T-cell (primary cell): Measurements from ENCODE around the gene DLEC1. TPM values are rescaled to one million over a fixed set of nuclear protein-coding genes. Genes with fewer than 3 reads are reported as not detected.

Experiments used
- ATAC-seq, 4 experiments: fragments of 200-7000 bp in 3 of 4; fragments of 150-1000 bp in 1 of 4; cut with Tn5 transposase; replicated peaks in 1 of 4; 1 replicate in 3 of 4; 2 replicates in 1 of 4; pipeline ENCODE4 v1.10.0; 2021; ENCODE audit warnings: moderate library complexity in 3 of 4, mild to moderate bottlenecking in 2 of 4, moderate number of reproducible peaks in 1 of 4
- CTCF ChIA-PET, 2 donors: fragments of 300-600 bp; sonication (Branson Sonifier 250); formaldehyde crosslinking; loops; one replicate each; lab custom pipeline; 2022; ENCODE audit warnings: antibody characterized with exemption in 2 of 2; lab: Charles Lee
- POLR2A ChIA-PET, 2 donors: fragments of 300-600 bp; sonication (Branson Sonifier 250); formaldehyde crosslinking; loops; one replicate each; lab custom pipeline; 2022; ENCODE audit warnings: antibody characterized with exemption in 2 of 2; lab: Charles Lee
- DNase-seq, 35 experiments: peaks; one replicate each; pipeline versions ENCODE4 v3.0.0 to v3.0.0-alpha.2; 2013 to 2023
- H3K27ac ChIP-seq: one replicate; pipeline ENCODE4 v1.5.1; 2013; ENCODE audit warnings: low read length
- H3K27me3 ChIP-seq, 2 experiments: replicated peaks in 1 of 2; 1 replicate in 1 of 2; 2 replicates in 1 of 2; pipeline versions ENCODE4 v1.6.1 to v1.7.0; 2013; ENCODE audit warnings: low read length in 1 of 2, mixed read lengths in 1 of 2; ENCODE audit not compliant: control insufficient read depth in 2 of 2, insufficient read depth in 2 of 2; ENCODE audit errors: extremely low read depth in 1 of 2
- H3K36me3 ChIP-seq, 2 donors: 1 replicate in 1 of 2; 2 replicates in 1 of 2; pipeline versions ENCODE4 v1.6.1 to v1.7.0; 2013; ENCODE audit warnings: low read length in 1 of 2; ENCODE audit not compliant: control insufficient read depth in 2 of 2, insufficient read depth in 1 of 2; ENCODE audit errors: extremely low read depth in 1 of 2
- H3K4me1 ChIP-seq, 2 experiments: 1 replicate in 1 of 2; 2 replicates in 1 of 2; pipeline versions ENCODE4 v1.6.1 to v1.7.0; 2013; ENCODE audit warnings: low read length in 2 of 2, mixed read lengths in 1 of 2; ENCODE audit not compliant: insufficient read depth in 2 of 2, control insufficient read depth in 1 of 2; ENCODE audit errors: extremely low read depth in 1 of 2
- H3K4me3 ChIP-seq, 2 donors: 1 replicate in 1 of 2; 2 replicates in 1 of 2; pipeline versions ENCODE4 v1.5.1 to v1.7.0; 2013; ENCODE audit warnings: mild to moderate bottlenecking in 2 of 2, low read length in 1 of 2, moderate library complexity in 1 of 2; ENCODE audit not compliant: control insufficient read depth in 1 of 2; ENCODE audit errors: extremely low read depth in 1 of 2
- H3K9me3 ChIP-seq: 2 replicates; pipeline ENCODE4 v1.7.0; 2013
- H3K27ac Mint-ChIP-seq, 2 donors: one replicate each; pipeline ENCODE4 v1.8.0; 2020 to 2021; ENCODE audit warnings: mild to moderate bottlenecking in 2 of 2, mixed read lengths in 2 of 2
- H3K27me3 Mint-ChIP-seq, 2 donors: one replicate each; pipeline ENCODE4 v1.8.0; 2021 to 2022; ENCODE audit warnings: mixed read lengths in 2 of 2
- H3K36me3 Mint-ChIP-seq: one replicate; pipeline ENCODE4 v1.8.0; 2021; ENCODE audit warnings: mixed read lengths
- H3K4me1 Mint-ChIP-seq, 3 donors: one replicate each; pipeline ENCODE4 v1.8.0; 2020 to 2022; ENCODE audit warnings: mixed read lengths in 3 of 3, mild to moderate bottlenecking in 1 of 3
- H3K4me3 Mint-ChIP-seq, 3 donors: one replicate each; pipeline ENCODE4 v1.8.0; 2020 to 2022; ENCODE audit warnings: mild to moderate bottlenecking in 3 of 3, mixed read lengths in 3 of 3, moderate library complexity in 3 of 3
- H3K9me3 Mint-ChIP-seq, 3 donors: one replicate each; pipeline ENCODE4 v1.8.0; 2020 to 2022; ENCODE audit warnings: mixed read lengths in 3 of 3
- WGBS: methylation state at CpG from one replicate; pipeline ENCODE4 v1.1.5; 2013; ENCODE audit warnings: missing lambda C conversion rate; ENCODE audit not compliant: insufficient coverage; 5-methylcytosine and 5-hydroxymethylcytosine counted together
- total RNA-seq, 35 experiments: library from RNA in 6 of 35; stranded (reverse) in 6 of 35; fragments of 120-200 nt in 1 of 35; gene quantifications; one replicate each; pipeline versions ENCODE4 v1.2.1 to v1.2.4 and lab custom pipeline; 2013 to 2026

DLEC1 gene
- total RNA-seq, 5 donors from 2014 or later (not counting 1 experiment from before 2014, with no cell fraction given), result 4.7 to 21.7 (median 17.8) TPM

GRCh38 chr3:38163841-38164642 lies 125.0 kb downstream of the DLEC1 start:
- H3K9me3 ChIP-seq, result no peaks in the 10 kb centered on the region
- H3K4me3 ChIP-seq, result peak overlapping the region; percentile 89 to 90
- H3K27me3 ChIP-seq, result no peaks in the 10 kb centered on the region
- no peaks in the 10 kb centered on the region for H3K36me3 ChIP-seq
- peak overlapping the region; percentile 100 for H3K27ac Mint-ChIP-seq
- ATAC-seq (no peak), DNase-seq (no peak)
- peaks cover 35 to 47% (median 43%) of the 10 kb centered on the region in 3 donors for H3K4me1 Mint-ChIP-seq
- H3K4me1 ChIP-seq, result peaks cover 15 to 24% of the 10 kb centered on the region in 2 experiments
- H3K27me3 Mint-ChIP-seq, result no peaks in the 10 kb centered on the region
- peak overlapping the region; percentile 100 for H3K27ac ChIP-seq
- H3K36me3 Mint-ChIP-seq, result peaks cover 3% of the 10 kb centered on the region
- H3K9me3 Mint-ChIP-seq, result no peaks in the 10 kb centered on the region
- WGBS, result 75% methylated on average over 22 of the region's 24 CpGs
- H3K4me3 Mint-ChIP-seq, result peak overlapping the region; percentile 85 to 93 (median 92)
- POLR2A ChIA-PET, result interaction anchor here (0.6 to 3.2 kb wide), 17 partner anchors 9 to 1171 kb away, joined by 3 to 22 read pairs (median 3); partner anchors contain the start of genes ACAA1 (in 2 of the 2), MYD88 (in 2 of the 2), DLEC1 (in 1 of the 2) and EPM2AIP1 (in 1 of the 2)
- CTCF ChIA-PET, result interaction anchor here (0.5 to 3.2 kb wide), 10 partner anchors 11 to 183 kb away, joined by 3 to 24 read pairs (median 4); partner anchors contain the start of genes ACAA1 (in 1 of the 2), DLEC1 (in 1 of the 2), MYD88 (in 1 of the 2) and XYLB (in 1 of the 2)

DNA sequence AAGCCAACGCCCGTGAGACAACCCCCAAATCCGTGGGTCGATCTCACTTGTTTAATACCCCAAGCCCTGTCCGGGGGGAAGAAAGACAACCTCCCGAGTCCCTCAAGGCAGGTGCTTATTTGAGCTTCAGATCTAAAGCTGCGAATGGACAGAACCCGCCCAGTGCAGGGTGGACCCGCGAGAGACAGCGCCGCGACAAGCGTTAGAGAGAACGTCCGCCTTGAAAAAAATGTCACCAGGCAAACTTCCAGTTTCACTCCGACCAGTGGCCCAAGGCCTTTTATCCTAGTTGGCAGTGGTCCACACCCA lies 125.6 kb downstream of the DLEC1 start:
- H3K27ac ChIP-seq, result peak overlapping the region; percentile 100
- peaks cover 40 to 52% (median 49%) of the 10 kb centered on the region in 3 donors for H3K4me1 Mint-ChIP-seq

DNA sequence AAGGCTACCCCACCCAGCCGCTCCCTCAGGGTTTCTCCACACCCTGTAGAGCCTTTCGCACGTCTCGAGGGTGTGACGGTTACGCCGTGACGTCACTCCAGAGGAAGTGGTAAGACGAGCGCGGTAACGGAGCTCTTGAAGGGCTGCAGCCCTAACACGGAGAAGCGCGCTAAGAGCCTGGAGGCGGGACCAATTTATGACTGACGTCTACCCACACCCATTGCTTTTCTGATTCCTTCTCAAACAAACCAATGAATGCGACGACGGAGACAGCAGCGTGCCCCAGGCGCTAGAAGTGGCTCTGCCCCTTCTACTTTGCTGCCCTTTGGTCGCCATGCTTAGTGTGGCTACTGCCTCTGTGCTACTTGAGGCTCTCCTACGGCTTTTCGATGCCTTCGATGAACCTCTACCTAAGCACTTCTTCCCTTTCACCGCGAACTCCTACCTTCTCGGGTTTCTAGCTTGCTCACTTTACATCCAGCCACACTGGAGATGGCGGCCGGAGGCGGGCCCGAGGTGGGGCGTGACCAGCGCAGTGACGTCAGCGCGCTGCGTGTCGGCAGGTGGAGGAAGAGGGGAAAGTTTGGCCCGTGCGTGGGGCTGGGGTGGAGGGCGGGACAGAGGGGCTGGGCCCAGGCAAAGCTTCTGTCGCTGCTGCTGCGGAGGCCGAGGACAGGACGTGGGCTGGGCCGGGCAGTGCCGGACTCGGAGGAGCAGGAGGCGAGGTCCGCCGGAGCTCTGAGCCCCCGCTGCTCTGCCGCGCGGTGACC lies 126.1 kb downstream of the DLEC1 start, which contains the start of gene OXSR1:
TSS of gene OXSR1 (plus strand) at position 586 of the 770 bp plus-strand sequence. CDS start 340 bp downstream, outside the sequence.
- ATAC-seq (peak; percentile 89 to 94 (median 91)), DNase-seq (peak; percentile 94 to 100 (median 97))
- H3K27me3 Mint-ChIP-seq, result no peaks in the 10 kb centered on the region
- CTCF ChIA-PET, result interaction anchor here (0.6 to 3.2 kb wide), 8 partner anchors 25 to 182 kb away, joined by 3 to 24 read pairs (median 4); partner anchors contain the start of genes ACAA1 (in 1 of the 2), DLEC1 (in 1 of the 2) and XYLB (in 1 of the 2)
- Histone ChIP-seq H3K4me1 (peaks cover 15 to 24% of the 10 kb centered on the region in 2 experiments), H3K27ac (peak within 1 kb of the TSS; percentile 100), H3K9me3 (no peaks in the 10 kb centered on the region), H3K27me3 (no peaks in the 10 kb centered on the region), H3K36me3 (no peaks in the 10 kb centered on the region), H3K4me3 (peak within 1 kb of the TSS; percentile 89 to 90)
- POLR2A ChIA-PET, result interaction anchor here (0.6 to 3.2 kb wide), 15 partner anchors 8 to 1172 kb away, joined by 3 to 22 read pairs (median 3); partner anchors contain the start of genes ACAA1 (in 2 of the 2), MYD88 (in 2 of the 2), DLEC1 (in 1 of the 2) and EPM2AIP1 (in 1 of the 2)
- peaks cover 42 to 55% (median 51%) of the 10 kb centered on the region in 3 donors for H3K4me1 Mint-ChIP-seq
- under 1% methylated on average over 49 of the region's 57 CpGs for WGBS
- peaks cover 3% of the 10 kb centered on the region for H3K36me3 Mint-ChIP-seq
- H3K4me3 Mint-ChIP-seq, result peak within 1 kb of the TSS; percentile 85 to 93 (median 92)
- H3K9me3 Mint-ChIP-seq, result no peaks in the 10 kb centered on the region
- H3K27ac Mint-ChIP-seq, result peak within 1 kb of the TSS; percentile 100

More for the DNA sequence above, 125.6 kb downstream of the DLEC1 start:
- no peaks in the 10 kb centered on the region for H3K36me3 ChIP-seq
- H3K4me3 Mint-ChIP-seq, result peak overlapping the region; percentile 85 to 93 (median 92)
- H3K27ac Mint-ChIP-seq, result peak overlapping the region; percentile 100
- H3K27me3 ChIP-seq, result no peaks in the 10 kb centered on the region
- DNase-seq (no peak), ATAC-seq (peak; percentile 6 to 25 (median 12))
- H3K9me3 ChIP-seq, result no peaks in the 10 kb centered on the region
- peak overlapping the region; percentile 89 to 90 for H3K4me3 ChIP-seq
- no peaks in the 10 kb centered on the region for H3K27me3 Mint-ChIP-seq
- H3K36me3 Mint-ChIP-seq, result peaks cover 3% of the 10 kb centered on the region
- H3K4me1 ChIP-seq, result peaks cover 15 to 24% of the 10 kb centered on the region in 2 experiments
- no peaks in the 10 kb centered on the region for H3K9me3 Mint-ChIP-seq
- ChIA-PET CTCF (interaction anchor here (0.5 to 3.2 kb wide), 8 partner anchors 25 to 182 kb away, joined by 3 to 24 read pairs (median 4); partner anchors contain the start of genes ACAA1 (in 1 of the 2), DLEC1 (in 1 of the 2), MYD88 (in 1 of the 2) and XYLB (in 1 of the 2)), POLR2A (interaction anchor here (0.6 to 3.2 kb wide), 17 partner anchors 9 to 1171 kb away, joined by 3 to 22 read pairs (median 3); partner anchors contain the start of genes ACAA1 (in 2 of the 2), MYD88 (in 2 of the 2), DLEC1 (in 1 of the 2) and EPM2AIP1 (in 1 of the 2))
- 0% methylated on average over 13 of the region's 17 CpGs for WGBS

DNA sequence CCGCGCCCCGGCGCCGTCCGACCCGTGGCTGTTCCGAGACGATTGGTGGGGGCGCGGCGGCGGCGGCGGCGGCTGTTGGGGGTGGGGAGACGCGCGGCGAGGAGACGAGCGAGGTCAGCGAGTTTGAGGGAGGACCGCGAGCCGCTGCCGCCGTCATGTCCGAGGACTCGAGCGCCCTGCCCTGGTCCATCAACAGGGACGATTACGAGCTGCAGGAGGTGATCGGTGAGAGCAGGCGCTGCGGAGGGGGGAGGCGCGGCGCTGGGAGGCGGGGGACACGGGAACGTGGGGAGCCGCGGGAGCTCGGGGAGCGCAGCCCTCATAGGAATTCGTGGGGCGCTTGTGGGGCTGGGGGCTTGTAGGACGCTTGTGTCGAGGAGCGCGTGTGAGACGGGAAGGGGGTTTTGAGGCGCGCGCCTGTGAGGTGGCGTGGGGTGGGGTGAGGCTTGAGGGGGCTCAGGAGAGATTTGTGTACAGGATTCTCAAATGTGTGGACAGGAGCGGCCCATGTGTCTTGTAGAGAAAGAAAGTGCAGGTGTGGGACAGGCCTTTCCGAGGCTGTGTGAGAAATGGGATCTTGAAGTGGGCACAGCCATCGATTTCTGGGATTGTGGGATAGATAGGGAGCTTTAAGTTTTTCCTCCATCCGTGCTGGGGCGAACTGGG lies 126.8 kb downstream of the DLEC1 start:
- ATAC-seq (peak in 2 of 4 experiments; percentile 3 to 12), DNase-seq (peak in 7 of 35 experiments; percentile 12 to 29 (median 23))
- no peaks in the 10 kb centered on the region for H3K9me3 Mint-ChIP-seq
- CTCF ChIA-PET, result interaction anchor here (0.6 to 3.2 kb wide), 4 partner anchors 29 to 331 kb away, joined by 3 to 24 read pairs (median 4); partner anchors contain the start of gene ACAA1 (in 1 of the 2)
- no peaks in the 10 kb centered on the region for H3K36me3 ChIP-seq
- peak overlapping the region; percentile 89 to 100 for H3K27ac Mint-ChIP-seq
- peak overlapping the region; percentile 100 for H3K27ac ChIP-seq
- H3K4me1 ChIP-seq, result peaks cover 15 to 24% of the 10 kb centered on the region in 2 experiments
- POLR2A ChIA-PET, result interaction anchor here (0.6 to 3.2 kb wide), 8 partner anchors 10 to 46 kb away, joined by 3 to 22 read pairs (median 6); partner anchors contain the start of genes ACAA1 (in 2 of the 2) and MYD88 (in 2 of the 2)
- H3K4me3 Mint-ChIP-seq, result peak overlapping the region; percentile 85 to 93 (median 92)
- under 1% methylated on average over 52 of the region's 62 CpGs for WGBS
- peaks cover 3% of the 10 kb centered on the region for H3K36me3 Mint-ChIP-seq
- H3K27me3 Mint-ChIP-seq, result no peaks in the 10 kb centered on the region
- peaks cover 49 to 62% (median 58%) of the 10 kb centered on the region in 3 donors for H3K4me1 Mint-ChIP-seq
- H3K9me3 ChIP-seq, result no peaks in the 10 kb centered on the region
- no peaks in the 10 kb centered on the region for H3K27me3 ChIP-seq
- peak overlapping the region; percentile 89 to 90 for H3K4me3 ChIP-seq

DNA sequence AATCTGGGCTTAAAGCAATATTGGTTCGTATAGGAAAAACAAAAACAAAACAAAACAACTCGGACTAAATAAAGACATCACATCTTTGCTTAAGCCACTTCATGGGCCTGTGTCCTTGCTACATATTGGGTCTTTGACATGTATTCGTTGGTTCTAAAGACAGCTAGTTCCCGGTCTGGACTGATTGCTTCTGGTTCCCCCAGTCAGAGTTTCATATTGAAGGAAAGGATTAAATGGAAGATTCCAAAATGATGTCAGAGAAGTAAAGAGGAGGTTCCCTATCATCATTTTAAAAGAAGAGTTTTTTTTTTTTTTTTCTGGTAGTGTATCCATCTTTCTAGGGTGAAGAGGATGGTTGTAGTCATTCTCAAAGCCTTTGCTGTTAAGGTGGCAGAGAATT lies 128.6 kb downstream of the DLEC1 start:
- no peak overlapping the region for H3K4me3 ChIP-seq
- Mint-ChIP-seq H3K27me3 (no peaks in the 10 kb centered on the region), H3K9me3 (no peaks in the 10 kb centered on the region), H3K4me1 (peaks cover 66 to 76% (median 74%) of the 10 kb centered on the region in 3 donors), H3K27ac (peak overlapping the region; percentile 26 to 51), H3K4me3 (peak overlapping the region; percentile 85 to 93 (median 92)), H3K36me3 (peaks cover 3% of the 10 kb centered on the region)
- no peak for ATAC-seq
- H3K36me3 ChIP-seq, result no peaks in the 10 kb centered on the region
- ChIA-PET CTCF (interaction anchor here in 1 of 2 donors (1.5 kb wide), 1 partner anchor 28 kb away, joined by 7 read pairs; no protein-coding TSS in a partner anchor), POLR2A (no interaction called here)
- H3K27ac ChIP-seq, result no peak overlapping the region
- peaks cover 15 to 25% of the 10 kb centered on the region in 2 experiments for H3K4me1 ChIP-seq
- WGBS, result 90% methylated on average over 2 of the region's 4 CpGs
- H3K27me3 ChIP-seq, result no peaks in the 10 kb centered on the region
- no peaks in the 10 kb centered on the region for H3K9me3 ChIP-seq
- no peak for DNase-seq
